ENCODE measurements around the gene INTS11.

GRCh38 chr1:1285102-1285571, 39.3 kb downstream of the INTS11 start:
- TF ChIP-seq PBX3 (IDR thresholded peaks at IDR 0.05; ENCODE audit: insufficient replicate concordance, low read depth, low read length) = no peak
- TF ChIP-seq SMC3 (IDR thresholded peaks at IDR 0.05; ENCODE audit: borderline replicate concordance, low read length) = no peak
- TF ChIP-seq CHD1 (IDR thresholded peaks at IDR 0.05; ENCODE audit: low read depth, low read length) = no peak
- TF ChIP-seq NFYB (IDR thresholded peaks at IDR 0.05; ENCODE audit: insufficient read depth, low read depth, low read length) = no peak
- no peak for TF ChIP-seq SPI1 (IDR thresholded peaks at IDR 0.05; ENCODE audit: borderline replicate concordance, insufficient read depth, low read depth, low read length)
- TF ChIP-seq RCOR1 (conservative IDR thresholded peaks at IDR 0.05; ENCODE audit: low read depth, low read length) = no peak
- TF ChIP-seq NFIC (IDR thresholded peaks at IDR 0.05; ENCODE audit: low read depth, low read length) = no peak
- no peak for TF ChIP-seq PRDM15 (CRISPR knock-in tag; IDR thresholded peaks at IDR 0.05)
